Spleen (tissue), 7 donors: ENCODE data around the gene MRPL50.

Experiments
- POLR2A ChIP-seq, 3 donors: fragments of 450-650 bp; IDR thresholded peaks; one replicate each; pipeline ENCODE4 v1.5.1; 2017; ENCODE audit warnings: antibody characterized with exemption in 3 of 3, mild to moderate bottlenecking in 1 of 3
- POLR2AphosphoS5 ChIP-seq, 3 donors: sonication (generic); formaldehyde crosslinking; IDR thresholded peaks; one replicate each; pipeline ENCODE4 v1.5.1; 2017; ENCODE audit warnings: antibody characterized with exemption in 3 of 3
- TF ChIP-seq, protein P1 (sequence below), 11 experiments: fragments of 200-600 bp in 7 of 11; fragments of 450-650 bp in 4 of 11; sonication (generic) in 4 of 11; IDR thresholded peaks in 8 of 11; conservative IDR thresholded peaks in 3 of 11; 1 replicate in 7 of 11; 2 replicates in 4 of 11; pipeline versions ENCODE4 v1.4.0 to v1.8.0; 2016 to 2021; ENCODE audit warnings: antibody characterized with exemption in 11 of 11, inconsistent platforms in 4 of 11, mild to moderate bottlenecking in 1 of 11
- donor health status: DM: no; HTN: no; CAD: no; lungs with moderate emphysema.
- donor health status: DM: no; HTN: no; CAD: no.
- donor health status: DM: no; HTN: no; CAD: no.

- TF ChIP-seq, protein P1, sequence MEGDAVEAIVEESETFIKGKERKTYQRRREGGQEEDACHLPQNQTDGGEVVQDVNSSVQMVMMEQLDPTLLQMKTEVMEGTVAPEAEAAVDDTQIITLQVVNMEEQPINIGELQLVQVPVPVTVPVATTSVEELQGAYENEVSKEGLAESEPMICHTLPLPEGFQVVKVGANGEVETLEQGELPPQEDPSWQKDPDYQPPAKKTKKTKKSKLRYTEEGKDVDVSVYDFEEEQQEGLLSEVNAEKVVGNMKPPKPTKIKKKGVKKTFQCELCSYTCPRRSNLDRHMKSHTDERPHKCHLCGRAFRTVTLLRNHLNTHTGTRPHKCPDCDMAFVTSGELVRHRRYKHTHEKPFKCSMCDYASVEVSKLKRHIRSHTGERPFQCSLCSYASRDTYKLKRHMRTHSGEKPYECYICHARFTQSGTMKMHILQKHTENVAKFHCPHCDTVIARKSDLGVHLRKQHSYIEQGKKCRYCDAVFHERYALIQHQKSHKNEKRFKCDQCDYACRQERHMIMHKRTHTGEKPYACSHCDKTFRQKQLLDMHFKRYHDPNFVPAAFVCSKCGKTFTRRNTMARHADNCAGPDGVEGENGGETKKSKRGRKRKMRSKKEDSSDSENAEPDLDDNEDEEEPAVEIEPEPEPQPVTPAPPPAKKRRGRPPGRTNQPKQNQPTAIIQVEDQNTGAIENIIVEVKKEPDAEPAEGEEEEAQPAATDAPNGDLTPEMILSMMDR (IDR thresholded peaks at IDR 0.05 in 8 of 11, conservative IDR thresholded peaks at IDR 0.05 in 3 of 11), result no peak
- TF ChIP-seq POLR2A (IDR thresholded peaks at IDR 0.05) (no peak), POLR2AphosphoS5 (IDR thresholded peaks at IDR 0.05) (no peak)
Measured at GRCh38 chr9:101342595-101342994, 55.8 kb downstream of the MRPL50 start.
